HepG2 (cell line): ENCODE data around the gene MYLK2. TPM values are rescaled to one million over a fixed set of nuclear protein-coding genes. Genes with fewer than 3 reads are reported as not detected.

Experiments
- EED ChIP-seq: sonication (generic); formaldehyde crosslinking; IDR thresholded peaks from 2 replicates; pipeline ENCODE4 v1.5.0; 2020; ENCODE audit warnings: mild to moderate bottlenecking, missing genetic modification reagents
- GATAD1 ChIP-seq: IDR thresholded peaks from 2 replicates; pipeline ENCODE4 v1.6.1; 2016; ENCODE audit warnings: missing genetic modification reagents, missing compliant biosample characterization
- HOXA7 ChIP-seq: sonication (generic); formaldehyde crosslinking; IDR thresholded peaks from 2 replicates; pipeline ENCODE4 v1.8.1; 2022; ENCODE audit warnings: mild to moderate bottlenecking, missing genetic modification reagents, moderate library complexity
- IKZF4 ChIP-seq: sonication (generic); formaldehyde crosslinking; IDR thresholded peaks from 2 replicates; pipeline ENCODE4 v1.5.1; 2020; ENCODE audit warnings: borderline replicate concordance, mild to moderate bottlenecking, low read depth, missing genetic modification reagents; ENCODE audit errors: not compliant biosample characterization
- NFKB2 ChIP-seq: sonication (generic); formaldehyde crosslinking; IDR thresholded peaks from 2 replicates; pipeline ENCODE4 v1.4.0; 2020; ENCODE audit warnings: missing genetic modification reagents, borderline replicate concordance
- ZMYM3 ChIP-seq: sonication (generic); formaldehyde crosslinking; IDR thresholded peaks from 2 replicates; pipeline ENCODE4 v1.5.1; 2020; ENCODE audit warnings: mild to moderate bottlenecking, missing genetic modification reagents
- ZNF224 ChIP-seq: sonication (generic); formaldehyde crosslinking; IDR thresholded peaks from 2 replicates; pipeline ENCODE4 v1.5.0; 2020; ENCODE audit warnings: mild to moderate bottlenecking, missing genetic modification reagents
- ZNF773 ChIP-seq: sonication (generic); formaldehyde crosslinking; IDR thresholded peaks from 2 replicates; pipeline ENCODE4 v1.4.0; 2020; ENCODE audit warnings: missing genetic modification reagents, borderline replicate concordance
- ZSCAN31 ChIP-seq: sonication (generic); formaldehyde crosslinking; IDR thresholded peaks from 2 replicates; pipeline ENCODE4 v1.5.0; 2020; ENCODE audit warnings: low read depth, mild to moderate bottlenecking, missing genetic modification reagents
- polyA plus RNA-seq, 8 experiments: library from polyadenylated mRNA; depleted of rRNA in 3 of 8; stranded (reverse) in 7 of 8; unstranded in 1 of 8; fragments of >200 nt; fragmentation: Illumina TruSeq in 4 of 8; extraction: Trizol in 4 of 8; gene quantifications; 2 replicates each; pipeline versions ENCODE4 v1.2.1 to v1.2.3, GENCODE V29; 2011 to 2016; ENCODE audit warnings: low read depth in 4 of 8, missing spikeins in 1 of 8, mixed read lengths in 1 of 8; ENCODE audit not compliant: insufficient read depth in 1 of 8
- total RNA-seq, 5 experiments: library from RNA; depleted of rRNA; stranded (reverse); fragments of >200 nt; fragmentation: Illumina TruSeq; extraction: Trizol; gene quantifications; 2 replicates each; pipeline ENCODE4 v1.2.3, GENCODE V29; 2016; ENCODE audit warnings: low read depth in 1 of 5
- TF ChIP-seq, protein P1 (sequence below): sonication (generic); formaldehyde crosslinking; IDR thresholded peaks from 2 replicates; pipeline ENCODE4 v1.8.0; 2022; ENCODE audit warnings: missing genetic modification reagents, low read depth, mild to moderate bottlenecking, borderline replicate concordance
- TF ChIP-seq, protein P2 (sequence below): sonication (generic); formaldehyde crosslinking; IDR thresholded peaks from 2 replicates; pipeline ENCODE4 v1.9.0; 2022; ENCODE audit warnings: missing genetic modification reagents, mild to moderate bottlenecking, borderline replicate concordance
- TF ChIP-seq, protein P3 (sequence below): sonication (generic); formaldehyde crosslinking; IDR thresholded peaks from 2 replicates; pipeline ENCODE4 v1.4.0; 2020; ENCODE audit warnings: missing genetic modification reagents
- TF ChIP-seq, protein P4 (sequence below): sonication (generic); formaldehyde crosslinking; IDR thresholded peaks from 2 replicates; pipeline ENCODE4 v1.8.0; 2022; ENCODE audit warnings: low read depth, missing genetic modification reagents

The MYLK2 gene
- total and polyA plus RNA-seq, 2 of the 13 experiments (the other 11 are each of a cell fraction or from before 2014, with no cell fraction given): 0.27 TPM; not detected in 1

DNA sequence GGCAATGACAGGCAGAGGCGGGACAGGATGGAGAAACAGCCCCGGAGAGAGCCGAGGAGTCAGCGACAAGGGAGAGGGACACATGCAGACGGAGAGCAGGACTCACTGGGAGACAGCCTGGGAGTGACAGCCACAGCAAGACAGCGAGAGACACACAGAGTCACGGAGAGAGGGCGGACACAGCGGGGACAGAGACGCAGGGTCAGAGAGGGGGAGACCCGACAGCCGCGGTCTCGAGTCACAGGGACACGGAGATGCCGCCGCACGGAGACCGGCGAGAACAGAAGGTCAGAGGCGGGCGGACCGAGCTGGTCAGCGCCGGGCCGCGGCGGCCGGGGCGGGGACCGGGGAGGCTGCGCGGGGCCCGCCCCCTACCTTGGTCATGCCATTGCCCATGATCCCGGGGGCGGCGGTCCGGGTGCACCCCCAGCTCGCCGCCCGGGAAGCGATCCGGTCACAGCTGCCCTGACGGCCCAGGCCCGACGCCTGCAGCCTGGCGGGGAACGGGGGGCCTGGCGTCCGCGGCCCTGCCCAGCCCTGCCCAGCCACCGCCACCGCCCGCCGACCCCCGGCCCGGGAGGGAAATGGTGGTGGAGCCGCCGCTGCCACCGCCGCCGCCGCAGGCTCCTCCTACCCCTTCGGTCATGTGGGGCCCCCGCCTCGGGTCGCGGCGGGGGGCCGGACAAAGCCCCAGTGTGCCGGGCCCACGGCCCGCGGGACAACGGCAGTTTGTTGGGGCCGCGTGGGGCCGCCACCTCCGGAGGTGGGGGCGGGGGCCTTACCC is 51.0 kb downstream of the MYLK2 start, which contains the start of the genes DUSP15 and TTLL9 (continued):
- TF ChIP-seq ZMYM3 (CRISPR knock-in tag) (0 out of 2 replicates have a peak, but pooled peaks have one; percentile 40), ZSCAN31 (peak; percentile 78; the same call in 1 of the 2 replicates), ZNF224 (CRISPR knock-in tag) (no peak), GATAD1 (CRISPR knock-in tag) (no peak), IKZF4 (no peak), ZNF773 (CRISPR knock-in tag) (peak; percentile 57; the same call in 1 of the 2 replicates), HOXA7 (CRISPR knock-in tag) (no peak), EED (CRISPR knock-in tag) (0 out of 2 replicates have a peak, but pooled peaks have one; percentile 17), NFKB2 (peak; percentile 20; the same call in 1 of the 2 replicates)
- TF ChIP-seq, protein P1, sequence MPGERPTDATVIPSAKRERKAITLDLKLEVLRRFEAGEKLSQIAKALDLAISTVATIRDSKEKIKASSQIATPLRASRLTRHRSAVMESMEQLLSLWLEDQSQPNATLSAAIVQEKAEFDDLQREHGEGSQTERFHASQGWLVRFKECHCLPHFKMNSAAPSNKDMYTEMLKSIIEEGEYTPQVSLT (CRISPR knock-in tag): 0 out of 2 replicates have a peak, but pooled peaks have one; percentile 21
- TF ChIP-seq, protein P2, sequence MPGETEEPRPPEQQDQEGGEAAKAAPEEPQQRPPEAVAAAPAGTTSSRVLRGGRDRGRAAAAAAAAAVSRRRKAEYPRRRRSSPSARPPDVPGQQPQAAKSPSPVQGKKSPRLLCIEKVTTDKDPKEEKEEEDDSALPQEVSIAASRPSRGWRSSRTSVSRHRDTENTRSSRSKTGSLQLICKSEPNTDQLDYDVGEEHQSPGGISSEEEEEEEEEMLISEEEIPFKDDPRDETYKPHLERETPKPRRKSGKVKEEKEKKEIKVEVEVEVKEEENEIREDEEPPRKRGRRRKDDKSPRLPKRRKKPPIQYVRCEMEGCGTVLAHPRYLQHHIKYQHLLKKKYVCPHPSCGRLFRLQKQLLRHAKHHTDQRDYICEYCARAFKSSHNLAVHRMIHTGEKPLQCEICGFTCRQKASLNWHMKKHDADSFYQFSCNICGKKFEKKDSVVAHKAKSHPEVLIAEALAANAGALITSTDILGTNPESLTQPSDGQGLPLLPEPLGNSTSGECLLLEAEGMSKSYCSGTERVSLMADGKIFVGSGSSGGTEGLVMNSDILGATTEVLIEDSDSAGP: 0 out of 2 replicates have a peak, but pooled peaks have one; percentile 32
- TF ChIP-seq, protein P3, sequence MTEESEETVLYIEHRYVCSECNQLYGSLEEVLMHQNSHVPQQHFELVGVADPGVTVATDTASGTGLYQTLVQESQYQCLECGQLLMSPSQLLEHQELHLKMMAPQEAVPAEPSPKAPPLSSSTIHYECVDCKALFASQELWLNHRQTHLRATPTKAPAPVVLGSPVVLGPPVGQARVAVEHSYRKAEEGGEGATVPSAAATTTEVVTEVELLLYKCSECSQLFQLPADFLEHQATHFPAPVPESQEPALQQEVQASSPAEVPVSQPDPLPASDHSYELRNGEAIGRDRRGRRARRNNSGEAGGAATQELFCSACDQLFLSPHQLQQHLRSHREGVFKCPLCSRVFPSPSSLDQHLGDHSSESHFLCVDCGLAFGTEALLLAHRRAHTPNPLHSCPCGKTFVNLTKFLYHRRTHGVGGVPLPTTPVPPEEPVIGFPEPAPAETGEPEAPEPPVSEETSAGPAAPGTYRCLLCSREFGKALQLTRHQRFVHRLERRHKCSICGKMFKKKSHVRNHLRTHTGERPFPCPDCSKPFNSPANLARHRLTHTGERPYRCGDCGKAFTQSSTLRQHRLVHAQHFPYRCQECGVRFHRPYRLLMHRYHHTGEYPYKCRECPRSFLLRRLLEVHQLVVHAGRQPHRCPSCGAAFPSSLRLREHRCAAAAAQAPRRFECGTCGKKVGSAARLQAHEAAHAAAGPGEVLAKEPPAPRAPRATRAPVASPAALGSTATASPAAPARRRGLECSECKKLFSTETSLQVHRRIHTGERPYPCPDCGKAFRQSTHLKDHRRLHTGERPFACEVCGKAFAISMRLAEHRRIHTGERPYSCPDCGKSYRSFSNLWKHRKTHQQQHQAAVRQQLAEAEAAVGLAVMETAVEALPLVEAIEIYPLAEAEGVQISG (CRISPR knock-in tag): no peak; the same call in 1 of the 2 replicates
- TF ChIP-seq, protein P4, sequence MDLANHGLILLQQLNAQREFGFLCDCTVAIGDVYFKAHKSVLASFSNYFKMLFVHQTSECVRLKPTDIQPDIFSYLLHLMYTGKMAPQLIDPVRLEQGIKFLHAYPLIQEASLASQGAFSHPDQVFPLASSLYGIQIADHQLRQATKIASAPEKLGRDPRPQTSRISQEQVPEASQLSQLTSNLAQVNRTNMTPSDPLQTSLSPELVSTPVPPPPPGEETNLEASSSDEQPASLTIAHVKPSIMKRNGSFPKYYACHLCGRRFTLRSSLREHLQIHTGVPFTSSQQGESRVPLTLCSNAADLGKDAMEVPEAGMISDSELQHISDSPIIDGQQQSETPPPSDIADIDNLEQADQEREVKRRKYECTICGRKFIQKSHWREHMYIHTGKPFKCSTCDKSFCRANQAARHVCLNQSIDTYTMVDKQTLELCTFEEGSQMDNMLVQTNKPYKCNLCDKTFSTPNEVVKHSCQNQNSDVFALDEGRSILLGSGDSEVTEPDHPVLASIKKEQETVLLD: peak; percentile 38
